OCI-LY7 (cell line): ENCODE measurements around the gene LRGUK. TPM values are rescaled to one million over a fixed set of nuclear protein-coding genes. Genes with fewer than 3 reads are reported as not detected.

Experiments used
- BruUV-seq: library from RNA; stranded (reverse); fragments of 400-500 nt; replicated peaks from 2 replicates; lab custom pipeline; 2021; lab: Mats Ljungman, UMichigan
- CTCF ChIA-PET: fragments of 300-600 bp; sonication (Branson Sonifier 250); formaldehyde crosslinking; loops from one replicate; lab custom pipeline; 2022; ENCODE audit warnings: antibody characterized with exemption; ENCODE audit not compliant: unreplicated experiment; lab: Charles Lee
- POLR2A ChIA-PET: fragments of 300-600 bp; sonication (Branson Sonifier 250); formaldehyde crosslinking; loops from one replicate; lab custom pipeline; 2022; ENCODE audit warnings: antibody characterized with exemption; lab: Charles Lee
- DNase-seq: peaks from one replicate; pipeline ENCODE4 v3.0.0-alpha.2; 2015; ENCODE audit warnings: low spot score
- H2AFZ ChIP-seq: fragments of 200-600 bp; sonication (generic), shearing (Covaris generic); 2 replicates; pipeline ENCODE4 v1.6.1; 2014; ENCODE audit warnings: mild to moderate bottlenecking, antibody characterized with exemption, low read length, moderate library complexity
- H3K27ac ChIP-seq: fragments of 200-600 bp; sonication (generic); 2 replicates; pipeline ENCODE4 v1.5.1; 2014; ENCODE audit warnings: mixed run types, low read depth, mild to moderate bottlenecking, moderate library complexity, low read length, inconsistent platforms; ENCODE audit not compliant: poor library complexity, severe bottlenecking
- H3K36me3 ChIP-seq: fragments of 200-600 bp; sonication (generic); 2 replicates; pipeline ENCODE4 v1.6.1; 2014; ENCODE audit warnings: mild to moderate bottlenecking, antibody characterized with exemption, low read length, moderate library complexity, mixed read lengths; ENCODE audit not compliant: insufficient read depth
- H3K4me1 ChIP-seq: fragments of 200-600 bp; sonication (generic); 2 replicates; pipeline ENCODE4 v1.5.1; 2014; ENCODE audit warnings: mild to moderate bottlenecking, low read length; ENCODE audit not compliant: insufficient read depth, poor library complexity, severe bottlenecking
- H3K4me2 ChIP-seq: fragments of 200-600 bp; sonication (generic); 2 replicates; pipeline ENCODE4 v1.6.1; 2014; ENCODE audit warnings: mild to moderate bottlenecking, low read length
- H3K4me3 ChIP-seq: fragments of 200-600 bp; sonication (generic); 2 replicates; pipeline ENCODE4 v1.5.1; 2014; ENCODE audit warnings: mild to moderate bottlenecking, low read depth, low read length; ENCODE audit not compliant: poor library complexity, severe bottlenecking
- H3K79me2 ChIP-seq: fragments of 200-600 bp; sonication (generic); 2 replicates; pipeline ENCODE4 v1.6.1; 2016; ENCODE audit warnings: low read depth, mild to moderate bottlenecking, low read length, moderate library complexity, mixed read lengths; ENCODE audit not compliant: insufficient read depth
- H3K9me2 ChIP-seq: fragments of 200-600 bp; sonication (generic); 2 replicates; pipeline ENCODE4 v1.6.1; 2016; ENCODE audit warnings: mild to moderate bottlenecking, low read length, mixed read lengths; ENCODE audit not compliant: insufficient read depth
- H3K9me3 ChIP-seq: fragments of 200-600 bp; sonication (generic); 2 replicates; pipeline ENCODE4 v1.6.1; 2014; ENCODE audit warnings: mild to moderate bottlenecking, mixed run types, low read length, mixed read lengths
- H4K20me1 ChIP-seq: fragments of 200-600 bp; sonication (generic); 2 replicates; pipeline ENCODE4 v1.6.1; 2014; ENCODE audit warnings: mild to moderate bottlenecking, antibody characterized with exemption, low read length, moderate library complexity, mixed read lengths; ENCODE audit not compliant: insufficient read depth
- EZH2phosphoT487 ChIP-seq: fragments of 200-600 bp; sonication (generic); IDR thresholded peaks from 2 replicates; pipeline ENCODE4 v1.6.1; 2018; ENCODE audit warnings: low read depth, borderline replicate concordance, mild to moderate bottlenecking, mixed run types, antibody characterized with exemption, low read length, moderate library complexity, mixed read lengths
- intact Hi-C: fragments of 100-400 bp; cut with micrococcal nuclease; formaldehyde crosslinking; loops from one replicate; pipeline ENCODE4 v1.10.0; 2022; ENCODE audit not compliant: unreplicated experiment
- total RNA-seq, 2 experiments: library from RNA; depleted of rRNA in 1 of 2; stranded (reverse); fragments of >200 nt in 1 of 2; shearing (Covaris generic) in 1 of 2; gene quantifications; 2 replicates each; pipeline ENCODE4 v1.2.3, GENCODE V29; 2014 to 2022
- TF ChIP-seq, protein P1 (sequence below): fragments of 200-600 bp; sonication (generic); conservative IDR thresholded peaks from 2 replicates; pipeline ENCODE4 v1.5.1; 2014; ENCODE audit warnings: mild to moderate bottlenecking, antibody characterized with exemption, low read length, moderate library complexity, mixed read lengths

The LRGUK gene
- total RNA-seq, 2 experiments from 2014 or later, result 0.46 to 0.95 TPM

- ChIA-PET CTCF (no interaction called here), POLR2A (interaction anchor here (1.1 kb wide), 1 partner anchor 11 kb away, joined by 4 read pairs; no protein-coding TSS in a partner anchor)
- H3K9me2 ChIP-seq, result no peaks in the 10 kb centered on the region
- DNase-seq, result no peak
- peaks cover 27% of the 10 kb centered on the region for H3K4me1 ChIP-seq
- H3K4me3 ChIP-seq, result no peak overlapping the region
- no peaks in the 10 kb centered on the region for H4K20me1 ChIP-seq
- H3K27ac ChIP-seq, result no peak overlapping the region
- no peaks in the 10 kb centered on the region for H3K79me2 ChIP-seq
- intact Hi-C loops, result no loop called here
- H3K4me2 ChIP-seq, result no peak overlapping the region
- no TSS peak for BruUV-seq
- no peak overlapping the region for H2AFZ ChIP-seq
- H3K36me3 ChIP-seq, result peaks cover 5% of the 10 kb centered on the region; the same call in 1 of the 2 replicates
- H3K9me3 ChIP-seq, result peaks cover 19% of the 10 kb centered on the region; the same call in 1 of the 2 replicates
- TF ChIP-seq, protein P1, sequence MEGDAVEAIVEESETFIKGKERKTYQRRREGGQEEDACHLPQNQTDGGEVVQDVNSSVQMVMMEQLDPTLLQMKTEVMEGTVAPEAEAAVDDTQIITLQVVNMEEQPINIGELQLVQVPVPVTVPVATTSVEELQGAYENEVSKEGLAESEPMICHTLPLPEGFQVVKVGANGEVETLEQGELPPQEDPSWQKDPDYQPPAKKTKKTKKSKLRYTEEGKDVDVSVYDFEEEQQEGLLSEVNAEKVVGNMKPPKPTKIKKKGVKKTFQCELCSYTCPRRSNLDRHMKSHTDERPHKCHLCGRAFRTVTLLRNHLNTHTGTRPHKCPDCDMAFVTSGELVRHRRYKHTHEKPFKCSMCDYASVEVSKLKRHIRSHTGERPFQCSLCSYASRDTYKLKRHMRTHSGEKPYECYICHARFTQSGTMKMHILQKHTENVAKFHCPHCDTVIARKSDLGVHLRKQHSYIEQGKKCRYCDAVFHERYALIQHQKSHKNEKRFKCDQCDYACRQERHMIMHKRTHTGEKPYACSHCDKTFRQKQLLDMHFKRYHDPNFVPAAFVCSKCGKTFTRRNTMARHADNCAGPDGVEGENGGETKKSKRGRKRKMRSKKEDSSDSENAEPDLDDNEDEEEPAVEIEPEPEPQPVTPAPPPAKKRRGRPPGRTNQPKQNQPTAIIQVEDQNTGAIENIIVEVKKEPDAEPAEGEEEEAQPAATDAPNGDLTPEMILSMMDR, result no peak
- no peak for TF ChIP-seq EZH2phosphoT487
Measured at GRCh38 chr7:134081695-134082094, 45.4 kb upstream of the LRGUK start.

DNA sequence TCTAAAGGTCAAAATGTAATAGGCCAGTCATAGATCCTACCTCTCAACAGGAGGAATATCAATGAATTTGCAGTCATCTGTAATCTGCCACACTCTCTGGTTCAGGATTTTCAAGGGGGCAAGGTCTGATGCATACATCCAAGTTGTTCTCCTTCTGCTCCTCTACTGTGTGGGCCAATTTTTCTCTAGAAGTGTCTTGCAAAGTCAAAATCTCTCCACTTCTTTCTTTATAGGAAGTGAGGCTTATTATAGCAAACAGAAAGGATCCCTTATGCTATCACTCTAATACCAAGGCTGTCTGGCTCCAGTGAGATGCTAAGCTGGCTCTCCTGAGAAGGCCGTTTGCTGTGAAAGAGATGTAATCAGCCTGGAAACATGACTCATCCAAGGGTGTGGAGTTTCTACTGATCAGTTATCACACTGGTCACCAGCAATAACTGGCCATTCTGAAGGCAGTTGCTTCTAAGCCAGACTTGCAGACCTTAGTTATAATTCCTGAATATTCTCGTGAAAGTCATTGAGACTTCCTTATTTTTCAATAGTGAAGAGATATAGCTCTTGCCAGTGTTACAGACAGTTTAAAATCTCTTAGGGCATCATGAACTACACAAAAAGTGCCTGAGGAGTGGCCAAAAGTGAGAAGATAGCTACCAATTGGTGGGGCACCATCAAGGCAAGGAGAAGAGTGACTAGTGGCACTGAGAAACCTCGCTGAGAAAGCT, 43.2 kb upstream of the LRGUK start:
- POLR2A ChIA-PET, result interaction anchor here (1.1 to 1.7 kb wide), 4 partner anchors 19 to 68 kb away, joined by 3 to 4 read pairs (median 3); no protein-coding TSS in a partner anchor
- no peak overlapping the region for H2AFZ ChIP-seq
- peaks cover 35% of the 10 kb centered on the region; the same call in 1 of the 2 replicates for H3K9me3 ChIP-seq
- H3K79me2 ChIP-seq, result no peaks in the 10 kb centered on the region
- DNase-seq, result no peak
- no peak overlapping the region for H3K4me3 ChIP-seq
- CTCF ChIA-PET, result interaction anchor here (1.2 kb wide), 1 partner anchor 33 kb away, joined by 3 read pairs; no protein-coding TSS in a partner anchor
- peak overlapping the region; percentile 47 for H3K27ac ChIP-seq
- TF ChIP-seq EZH2phosphoT487, result no peak
- TF ChIP-seq, protein P1, result no peak
- no peaks in the 10 kb centered on the region for H4K20me1 ChIP-seq
- no TSS peak for BruUV-seq
- H3K9me2 ChIP-seq, result no peaks in the 10 kb centered on the region
- H3K4me2 ChIP-seq, result 0 out of 2 replicates have a peak overlapping the region, but pooled peaks have one; percentile 3
- H3K36me3 ChIP-seq, result peaks cover 5% of the 10 kb centered on the region; the same call in 1 of the 2 replicates
- intact Hi-C loops, result loop anchor here (1.0 kb wide), 1 partner anchor 68 kb away; no protein-coding TSS in a partner anchor
- H3K4me1 ChIP-seq, result peaks cover 23% of the 10 kb centered on the region
